ENCODE measurements around the gene CEP162.
A peak's percentile ranks its signal among the peaks of the same experiment; 100 is the strongest.
"Not testable (repeated sequence)": the region's sequence is repeated elsewhere in the genome, so short reads cannot be mapped to it uniquely, and the experiment has no call there.

CEP162 gene, protein sequence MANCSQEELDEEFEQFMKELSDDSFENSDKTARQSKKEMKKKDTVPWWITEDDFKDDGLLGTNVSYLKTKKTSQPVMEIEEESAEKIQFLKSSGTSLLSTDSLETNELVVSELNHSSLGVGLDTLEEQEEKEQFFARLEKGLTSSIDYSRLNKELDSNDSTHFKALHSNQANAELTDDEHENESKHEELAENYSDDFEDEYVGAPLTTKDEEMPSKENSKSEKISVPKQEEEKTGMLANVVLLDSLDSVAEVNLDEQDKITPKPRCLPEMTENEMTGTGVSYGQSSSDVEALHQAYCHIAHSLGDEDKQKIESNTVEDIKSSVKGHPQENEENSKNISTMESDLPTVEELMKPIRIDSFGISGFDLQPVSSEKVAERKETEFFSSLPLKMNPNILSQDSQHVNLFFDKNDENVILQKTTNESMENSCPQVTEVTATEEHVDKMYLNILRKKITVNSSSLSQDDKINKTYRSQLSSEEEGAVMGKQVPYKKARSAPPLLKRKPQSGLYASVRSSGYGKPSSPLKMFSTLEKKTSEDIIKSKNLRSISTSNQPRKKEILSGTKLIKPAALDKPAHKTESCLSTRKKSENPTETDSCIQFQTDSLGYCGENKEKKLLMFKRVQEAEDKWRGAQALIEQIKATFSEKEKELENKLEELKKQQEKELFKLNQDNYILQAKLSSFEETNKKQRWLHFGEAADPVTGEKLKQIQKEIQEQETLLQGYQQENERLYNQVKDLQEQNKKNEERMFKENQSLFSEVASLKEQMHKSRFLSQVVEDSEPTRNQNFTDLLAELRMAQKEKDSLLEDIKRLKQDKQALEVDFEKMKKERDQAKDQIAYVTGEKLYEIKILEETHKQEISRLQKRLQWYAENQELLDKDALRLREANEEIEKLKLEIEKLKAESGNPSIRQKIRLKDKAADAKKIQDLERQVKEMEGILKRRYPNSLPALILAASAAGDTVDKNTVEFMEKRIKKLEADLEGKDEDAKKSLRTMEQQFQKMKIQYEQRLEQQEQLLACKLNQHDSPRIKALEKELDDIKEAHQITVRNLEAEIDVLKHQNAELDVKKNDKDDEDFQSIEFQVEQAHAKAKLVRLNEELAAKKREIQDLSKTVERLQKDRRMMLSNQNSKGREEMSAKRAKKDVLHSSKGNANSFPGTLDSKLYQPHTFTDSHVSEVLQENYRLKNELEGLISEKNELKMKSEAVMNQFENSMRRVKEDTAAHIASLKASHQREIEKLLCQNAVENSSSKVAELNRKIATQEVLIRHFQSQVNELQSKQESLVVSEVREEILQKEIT (N-terminal part only)

DNA sequence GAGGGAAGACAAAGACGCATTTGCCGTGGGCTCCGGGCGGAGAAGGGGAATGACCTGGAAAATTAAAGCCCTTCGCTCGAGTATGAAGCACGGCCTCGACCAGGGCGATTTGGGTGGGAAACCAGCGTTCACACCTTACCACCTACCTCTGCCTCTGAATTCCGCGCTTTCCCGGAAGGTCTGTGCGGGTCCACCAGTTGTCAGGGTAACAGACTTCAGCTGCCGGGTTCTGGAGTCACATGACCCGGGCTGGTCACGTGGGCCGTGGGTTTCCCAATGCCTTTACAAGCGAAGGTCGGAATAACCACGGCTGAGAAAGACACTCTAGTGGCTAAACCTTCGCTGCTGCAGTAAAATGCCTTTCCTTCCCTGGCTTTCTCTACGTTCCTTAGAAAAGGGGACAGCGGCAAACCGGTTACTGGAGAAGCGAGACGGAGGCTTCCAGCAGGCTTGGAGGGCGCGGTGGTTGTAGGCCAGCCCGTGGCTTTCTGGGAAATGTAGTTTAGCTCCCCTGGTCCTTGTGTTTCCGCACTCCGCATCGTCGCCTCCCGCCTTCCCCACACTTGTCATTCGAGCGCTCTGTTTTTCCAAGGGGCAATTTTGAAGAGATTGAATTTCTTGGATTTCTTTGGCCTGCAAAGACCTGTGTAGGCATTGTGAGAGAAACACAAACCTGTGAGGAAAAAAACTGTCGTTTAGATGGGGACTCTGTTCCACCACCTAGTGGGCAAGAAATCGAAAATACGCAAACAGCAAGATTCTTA lies at the start of gene CEP162:
TSS of gene CEP162 (minus strand) at position 210 of the 764 bp plus-strand sequence. CDS start 1,250 bp downstream, outside the sequence.
- DNase-seq = peak; percentile 83

- no peak for DNase-seq
These were observed 47.4 kb upstream of the CEP162 start for GRCh38 chr6:84274856-84275255.

- no peak for DNase-seq
These were observed 45.8 kb upstream of the CEP162 start for GRCh38 chr6:84273048-84273809.

DNA sequence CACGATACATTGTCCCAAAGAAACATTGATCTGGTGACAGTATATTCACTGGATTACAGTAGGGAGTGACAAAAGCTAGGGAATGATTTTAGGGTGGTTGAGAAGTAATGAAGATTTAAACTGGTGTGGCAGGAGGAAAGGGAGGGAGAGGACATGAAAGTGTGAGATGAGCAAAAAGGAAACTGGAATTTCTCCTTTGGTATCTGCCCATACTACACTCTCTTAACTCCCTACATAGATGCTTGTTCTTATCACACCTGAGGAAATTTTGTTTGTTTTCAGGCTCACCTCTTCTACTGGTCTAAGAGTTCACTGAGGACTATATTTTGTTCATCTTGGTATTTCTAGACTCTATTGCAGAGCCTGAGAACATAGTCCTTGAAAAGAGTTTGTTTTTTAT lies 44.9 kb upstream of the CEP162 start:
- no peak for DNase-seq

- no peak for DNase-seq
These were observed 43.7 kb upstream of the CEP162 start for GRCh38 chr6:84271061-84271716.

- no peak for DNase-seq
These were observed 42.7 kb upstream of the CEP162 start for GRCh38 chr6:84269947-84270733.

GRCh38 chr6:84268781-84269180 lies 41.3 kb upstream of the CEP162 start:
- no peak for DNase-seq

DNA sequence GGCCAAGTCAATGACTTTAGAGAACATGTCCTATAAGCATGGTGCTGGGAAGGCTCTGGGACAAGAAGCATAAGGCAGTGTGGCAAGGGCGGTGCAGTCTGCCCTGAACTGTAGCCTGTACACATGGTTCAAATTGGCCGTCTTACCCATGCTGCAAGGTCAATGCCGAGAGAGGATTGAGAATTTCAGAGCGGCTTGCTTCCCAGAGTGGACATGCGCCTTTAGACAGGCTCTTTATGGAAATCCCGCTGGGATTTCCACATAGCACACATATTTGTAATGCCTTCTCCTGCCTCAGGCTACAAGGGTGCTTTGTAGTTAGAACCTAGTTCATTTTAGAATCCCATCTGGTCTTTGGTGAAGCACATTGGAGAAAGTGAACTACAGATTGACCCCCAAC lies 36.1 kb upstream of the CEP162 start:
- DNase-seq = no peak

DNA sequence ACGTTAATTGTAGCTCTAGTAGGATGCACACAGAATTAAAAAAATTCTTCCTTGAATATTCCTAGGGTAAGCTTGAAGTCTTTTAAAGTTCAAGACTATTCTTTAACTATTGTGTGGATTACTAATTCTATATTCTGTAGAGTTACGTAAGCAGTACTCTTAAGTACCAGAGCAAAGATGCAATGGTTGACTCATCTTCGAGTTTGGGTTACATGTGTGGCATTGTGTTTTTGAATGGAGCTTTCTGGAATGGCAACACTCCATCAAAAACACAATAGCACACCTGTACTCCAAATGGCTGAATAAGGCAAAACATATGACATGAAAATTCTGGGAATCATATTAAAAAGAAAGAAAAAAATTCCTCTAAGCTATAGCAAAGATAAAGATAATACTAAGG lies 33.5 kb upstream of the CEP162 start:
- no peak for DNase-seq

DNA sequence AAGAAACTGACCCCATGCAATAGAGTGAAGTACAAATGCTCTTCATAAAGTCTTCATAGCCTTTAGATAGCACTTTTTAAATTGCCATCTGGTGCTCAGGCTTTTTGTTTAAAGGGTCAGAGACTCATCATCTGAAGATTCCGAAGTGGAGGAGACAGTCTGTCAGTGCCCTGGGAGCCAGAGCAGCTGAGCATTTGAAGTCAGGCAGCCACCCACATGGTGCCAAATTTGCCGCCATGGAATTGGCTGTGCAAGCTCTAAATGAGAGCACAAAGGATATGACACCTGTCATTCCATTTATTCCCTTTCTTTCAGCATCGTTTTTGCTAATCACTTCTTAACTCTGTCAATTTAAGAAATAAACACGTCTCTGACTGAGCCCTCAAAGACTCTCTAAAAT lies 32.8 kb upstream of the CEP162 start:
- no peak for DNase-seq

GRCh38 chr6:84258866-84259265 lies 31.4 kb upstream of the CEP162 start:
- DNase-seq = no peak

- DNase-seq = no peak
These were observed 30.8 kb upstream of the CEP162 start for GRCh38 chr6:84258268-84258667.

DNA sequence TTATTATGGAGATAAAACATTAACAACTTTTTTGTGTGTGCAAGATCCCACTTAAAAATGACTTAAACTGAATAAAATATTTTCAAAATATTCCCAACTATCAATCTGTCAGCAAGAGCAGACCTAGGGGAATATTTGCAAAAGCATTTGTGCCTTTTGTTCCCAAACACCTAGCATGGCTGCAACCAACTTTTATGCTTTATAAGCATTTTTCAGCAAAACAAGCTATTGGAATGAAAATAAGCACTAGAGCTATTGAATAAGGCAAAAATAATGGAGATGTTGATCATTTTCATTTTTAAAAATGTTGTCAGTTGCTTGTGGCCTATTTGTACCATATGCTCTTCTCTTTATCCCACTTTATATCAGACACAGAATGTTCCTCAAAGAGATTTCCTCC lies 28.2 kb upstream of the CEP162 start:
- DNase-seq = no peak

- no peak for DNase-seq
These were observed 25.9 kb upstream of the CEP162 start for GRCh38 chr6:84253380-84253779.

GRCh38 chr6:84251891-84252539 lies 24.6 kb upstream of the CEP162 start:
- no peak for DNase-seq

DNA sequence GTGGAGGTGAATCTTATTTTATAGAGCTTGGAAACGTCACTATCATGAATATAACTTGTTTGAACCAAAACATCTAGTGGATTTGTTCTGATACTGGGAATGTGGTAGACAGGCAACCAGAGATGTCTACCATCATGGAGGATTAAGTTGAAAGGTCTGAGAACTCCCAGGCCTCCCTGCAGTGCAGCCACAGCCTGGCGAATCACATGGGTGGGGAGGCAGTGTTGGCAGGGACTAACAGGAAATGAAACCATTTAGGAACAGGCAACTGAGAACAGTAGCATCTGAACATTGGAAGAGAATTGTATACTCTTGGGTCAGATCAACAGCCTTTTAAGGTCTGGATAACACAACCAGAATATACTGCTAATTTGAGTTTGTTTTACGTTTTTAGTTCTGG lies 22.3 kb upstream of the CEP162 start:
- DNase-seq = no peak

DNA sequence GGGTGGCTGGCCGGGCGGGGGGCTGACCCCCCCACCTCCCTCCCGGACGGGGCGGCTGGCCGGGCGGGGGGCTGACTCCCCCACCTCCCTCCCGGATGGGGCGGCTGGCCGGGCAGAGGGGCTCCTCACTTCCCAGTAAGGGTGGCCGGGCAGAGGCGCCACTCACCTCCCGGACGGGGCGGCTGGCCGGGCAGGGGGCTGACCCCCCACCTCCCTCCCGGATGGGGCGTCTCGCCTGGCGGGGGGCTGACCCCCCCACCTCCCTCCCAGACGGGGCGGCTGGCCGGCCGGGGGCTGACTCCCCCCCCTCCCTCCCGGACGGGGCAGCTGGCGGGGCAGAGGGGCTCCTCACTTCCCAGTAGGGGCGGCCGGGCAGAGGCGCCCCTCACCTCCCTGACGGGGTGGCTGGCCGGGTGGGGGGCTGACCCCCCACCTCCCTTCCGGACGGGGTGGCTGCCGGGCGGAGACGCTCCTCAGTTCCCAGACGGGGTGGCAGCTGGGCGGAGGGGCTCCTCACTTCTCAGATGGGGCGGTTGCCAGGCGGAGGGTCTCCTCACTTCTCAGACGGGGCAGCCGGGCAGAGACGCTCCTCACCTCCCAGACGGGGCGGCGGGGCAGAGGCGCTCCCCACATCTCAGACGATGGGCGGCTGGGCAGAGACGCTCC lies 17.1 kb upstream of the CEP162 start:
- DNase-seq = not testable (repeated sequence)

DNA sequence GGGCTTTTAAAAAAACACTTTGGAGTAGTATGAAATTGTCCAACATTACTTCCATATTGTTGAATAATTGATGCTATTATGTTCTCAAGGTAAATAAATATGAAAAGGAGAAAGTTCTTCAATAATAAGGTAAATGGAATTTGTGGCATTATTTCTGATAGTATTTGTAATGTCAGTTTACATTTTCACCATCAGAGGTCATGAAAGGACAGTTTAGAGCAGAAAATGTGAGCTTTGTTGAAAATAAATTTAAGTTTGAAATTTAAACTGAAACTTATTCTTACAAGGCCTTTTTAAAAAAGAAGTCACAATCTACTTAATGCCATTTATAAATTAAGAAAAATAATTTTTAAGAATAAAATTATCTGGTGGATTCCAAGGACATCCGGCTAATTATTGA lies 15.8 kb upstream of the CEP162 start:
- DNase-seq = no peak

GRCh38 chr6:84242265-84242664 lies 14.8 kb upstream of the CEP162 start:
- no peak for DNase-seq
